ENCODE results near the gene INTS11.
"Not testable (repeated sequence)": the region's sequence is repeated elsewhere in the genome, so short reads cannot be mapped to it uniquely, and the experiment has no call there.

Gene INTS11

DNA sequence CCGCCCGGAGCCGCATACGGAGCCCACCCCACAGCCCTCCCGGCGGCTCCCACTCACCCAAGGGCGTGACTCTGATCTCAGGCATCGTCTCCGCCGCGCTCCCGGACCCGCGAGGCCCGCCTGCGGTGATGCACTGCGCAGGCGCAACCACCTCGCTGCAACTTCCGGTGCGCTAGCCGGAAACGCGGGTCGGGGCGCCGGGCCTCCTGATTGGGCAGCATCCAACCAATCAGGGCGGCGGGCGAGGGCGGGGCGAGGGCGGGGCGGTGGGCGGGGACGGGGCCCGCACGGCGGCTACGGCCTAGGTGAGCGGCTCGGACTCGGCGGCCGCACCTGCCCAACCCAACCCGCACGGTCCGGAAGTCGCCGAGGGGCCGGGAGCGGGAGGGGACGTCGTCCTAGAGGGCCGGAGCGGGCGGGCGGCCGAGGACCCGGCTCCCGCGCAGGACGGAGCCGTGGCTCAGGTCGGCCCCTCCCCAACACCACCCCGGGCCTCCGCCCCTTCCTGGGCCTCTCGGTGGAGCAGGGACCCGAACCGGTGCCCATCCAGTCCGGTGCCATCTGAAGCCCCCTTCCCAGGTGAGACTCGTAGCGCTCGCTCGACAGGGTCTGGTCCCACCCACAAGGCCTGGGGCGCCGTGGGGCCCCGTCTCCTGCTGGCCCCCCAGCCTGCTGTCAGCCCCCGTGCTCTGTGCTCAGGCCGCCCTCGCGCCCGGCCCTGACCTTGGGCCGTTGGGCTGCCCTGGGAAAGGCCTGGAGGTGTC is at the start of gene INTS11, which contains the start of gene CPTP:
Gene INTS11, minus strand, starts transcription at position 137 of the 764 bp plus-strand sequence. Its CDS starts 52 bp downstream, at position 85.
Gene CPTP, plus strand, starts transcription at position 279 of the 764 bp plus-strand sequence. CDS start 2,109 bp downstream, outside the sequence.
- DNase-seq: peak; percentile 96

DNA sequence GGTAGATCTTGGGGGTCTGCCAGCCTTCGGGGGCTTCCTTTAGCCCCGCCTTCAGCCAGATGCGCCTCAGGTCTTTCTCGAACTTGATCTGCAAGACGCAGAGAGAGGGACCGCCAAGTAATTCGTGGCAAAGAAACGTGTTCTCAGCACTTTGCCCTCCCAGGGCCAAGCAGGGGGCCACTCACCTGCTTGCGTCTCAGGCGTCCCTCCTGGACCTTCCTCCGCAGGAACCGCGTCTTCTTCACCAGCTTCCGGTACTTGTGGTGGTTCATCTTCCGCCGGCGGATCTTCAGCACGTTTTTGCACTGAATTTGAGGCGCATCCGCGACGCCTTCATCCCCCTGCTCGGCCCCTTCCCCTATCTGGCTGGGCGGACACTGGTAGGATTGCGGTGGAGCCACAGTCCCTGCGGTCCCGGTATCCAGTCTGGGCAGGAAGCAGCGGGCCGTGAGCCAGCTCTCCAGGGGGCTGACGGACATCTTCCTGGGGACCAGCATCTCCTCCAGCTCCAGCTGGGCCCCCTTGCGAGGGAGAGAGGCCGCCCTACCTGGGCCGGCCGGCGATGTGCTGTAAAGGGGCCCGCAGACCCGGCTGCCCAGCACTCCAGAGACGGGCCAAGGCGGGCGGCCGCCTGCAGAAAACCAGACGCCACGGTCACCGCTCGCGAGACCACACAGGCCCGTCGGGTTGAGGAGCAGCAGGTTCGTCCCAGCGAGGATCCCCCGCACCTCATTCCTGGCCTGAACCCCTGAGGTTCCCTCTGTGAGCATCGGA is 49.5 kb upstream of the INTS11 start:
- DNase-seq: no peak

DNA sequence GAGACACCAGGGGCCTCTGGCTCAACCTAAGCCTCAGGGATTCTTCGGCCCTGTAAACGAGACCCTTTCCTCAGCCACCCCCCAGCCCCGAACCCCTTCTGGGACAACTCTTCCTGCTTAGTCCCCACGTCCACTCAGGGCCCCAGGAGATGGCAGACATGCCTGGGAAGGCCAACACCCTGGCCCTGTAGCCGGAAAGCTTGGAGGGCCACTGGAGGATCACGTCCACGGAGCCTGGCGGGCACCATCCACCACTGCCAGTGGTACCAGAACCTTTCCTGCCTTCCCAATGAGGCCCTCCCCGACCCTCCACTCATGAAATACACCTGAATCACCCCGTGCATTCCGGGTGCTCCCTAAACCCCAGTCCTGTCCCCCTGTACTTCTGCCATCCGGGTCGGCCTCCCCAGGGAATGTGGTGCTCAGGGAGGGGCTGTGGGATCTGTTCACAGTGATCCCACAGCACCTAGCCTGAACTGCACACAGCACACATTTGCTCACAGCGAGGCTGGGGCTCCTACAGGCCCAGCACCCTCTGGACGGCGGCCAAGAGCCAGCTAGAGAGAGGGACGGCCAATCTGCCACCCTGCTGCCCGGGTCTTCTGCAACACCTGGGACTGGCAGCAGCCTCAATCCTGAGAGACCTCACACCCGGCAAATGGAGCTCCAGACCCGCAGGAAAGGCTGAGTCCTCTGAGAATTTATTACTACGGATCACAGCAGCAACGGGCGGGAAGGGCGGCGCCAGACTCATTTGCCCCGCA is 48.8 kb upstream of the INTS11 start:
- DNase-seq: no peak

DNA sequence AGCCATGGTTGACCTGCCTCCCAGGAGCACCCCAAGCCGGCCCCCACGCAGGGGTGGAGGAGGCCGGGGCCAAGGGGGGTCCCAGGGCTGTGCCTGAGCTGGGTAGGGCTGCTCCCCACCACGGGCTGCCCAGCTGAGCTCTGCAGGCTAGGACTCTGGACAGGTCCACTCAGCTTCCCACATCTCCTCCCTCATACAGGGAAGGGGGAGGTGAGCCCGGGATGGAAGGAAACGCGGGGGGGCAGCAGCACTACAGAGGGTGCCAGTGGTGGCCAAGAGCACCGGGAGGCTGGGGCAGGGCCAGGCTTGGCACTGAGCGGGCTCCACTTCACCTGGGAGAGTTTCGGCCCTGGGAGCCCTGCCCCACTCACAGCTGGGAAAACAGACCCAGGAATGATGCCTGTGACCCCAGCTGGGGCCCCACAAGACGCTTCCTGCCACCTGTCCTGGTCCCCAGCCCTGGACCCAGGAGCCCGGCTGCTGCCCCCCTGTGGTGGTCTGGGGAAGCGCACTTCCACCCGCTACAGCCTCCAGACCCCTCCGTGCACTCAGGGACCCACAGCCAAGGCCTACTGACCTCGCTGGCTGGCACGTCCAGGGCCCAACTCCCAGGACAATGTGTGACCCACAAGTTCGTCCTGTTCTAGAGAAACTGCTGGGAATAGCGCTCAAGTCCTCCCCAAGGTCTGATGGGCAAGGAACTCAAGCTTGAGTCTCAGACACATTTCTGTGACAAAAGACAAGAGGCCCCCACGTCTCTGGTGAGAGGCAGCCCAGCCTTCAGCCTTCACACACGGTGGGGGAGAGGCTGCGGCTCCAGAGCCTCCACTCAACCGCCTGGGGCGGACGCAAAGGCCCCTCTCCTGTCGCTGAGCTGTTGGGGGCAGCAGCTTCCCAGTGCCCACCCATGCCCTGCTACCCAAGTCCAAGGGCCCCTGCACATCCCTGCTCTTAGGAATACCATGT is 47.6 kb upstream of the INTS11 start:
- peak; percentile 78 for DNase-seq

DNA sequence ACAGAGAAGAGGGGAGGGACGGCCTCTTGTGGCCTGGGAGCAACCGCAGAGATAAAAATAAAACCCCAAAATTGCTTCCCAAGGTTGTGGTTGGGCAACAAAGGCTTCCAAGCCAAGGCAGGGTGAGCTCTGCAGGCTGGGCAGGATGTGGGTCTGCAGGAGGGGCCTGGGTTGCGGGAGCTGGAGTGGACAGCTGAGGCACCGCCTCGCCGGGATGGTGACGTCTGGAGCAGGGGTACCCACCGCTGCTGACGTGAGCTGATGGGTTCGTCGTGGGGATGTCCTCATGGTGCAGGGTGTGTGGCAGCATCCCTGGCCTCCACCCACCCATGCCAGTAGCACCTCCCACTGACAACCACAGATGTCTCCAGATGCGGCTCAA is 46.9 kb upstream of the INTS11 start:
- peak; percentile 58 for DNase-seq

DNA sequence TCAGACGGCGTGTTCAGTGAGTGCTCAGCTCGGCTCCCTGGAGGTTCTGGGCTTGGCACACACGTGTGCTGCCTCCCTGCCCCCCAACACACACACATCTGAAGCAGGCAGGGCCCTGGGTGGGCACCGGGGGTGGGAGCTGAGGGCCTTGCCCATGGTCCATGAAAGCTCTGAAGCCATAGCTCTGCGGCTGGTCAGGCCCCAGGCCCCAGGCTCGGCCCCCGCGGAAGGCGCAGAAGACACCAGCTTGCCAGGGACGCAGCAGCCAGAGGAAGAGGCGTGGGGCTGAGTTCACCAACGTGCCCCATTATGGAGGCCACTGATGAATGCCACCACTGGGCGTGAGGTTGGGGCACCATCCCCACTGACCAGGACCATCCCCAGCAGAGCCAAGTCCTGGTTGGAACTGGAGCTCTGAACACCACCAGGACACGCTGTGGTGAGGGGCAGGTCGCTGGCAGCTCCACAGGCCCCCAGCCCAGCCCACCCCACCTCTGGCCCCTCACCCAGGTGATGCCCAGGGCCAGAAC is 46.4 kb upstream of the INTS11 start:
- DNase-seq: no peak

DNA sequence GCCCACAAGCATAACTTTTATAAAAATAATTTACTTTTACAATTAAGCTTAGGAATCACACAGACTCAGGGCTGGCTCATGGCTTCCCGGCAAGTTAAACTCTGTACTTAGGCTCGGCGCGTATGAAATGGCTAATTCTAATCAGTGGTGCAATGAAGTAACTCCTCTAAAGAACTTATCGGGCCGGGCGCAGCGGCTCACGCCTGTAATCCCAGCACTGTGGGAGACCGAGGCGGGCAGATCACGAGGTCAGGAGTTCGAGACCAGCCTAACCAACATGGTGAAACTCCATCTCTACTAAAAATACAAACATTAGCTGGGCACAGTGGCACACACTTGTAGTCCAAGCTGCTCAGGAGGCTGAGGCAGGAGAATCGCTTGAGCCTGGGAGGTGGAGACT is 45.6 kb upstream of the INTS11 start:
- not testable (repeated sequence) for DNase-seq

DNA sequence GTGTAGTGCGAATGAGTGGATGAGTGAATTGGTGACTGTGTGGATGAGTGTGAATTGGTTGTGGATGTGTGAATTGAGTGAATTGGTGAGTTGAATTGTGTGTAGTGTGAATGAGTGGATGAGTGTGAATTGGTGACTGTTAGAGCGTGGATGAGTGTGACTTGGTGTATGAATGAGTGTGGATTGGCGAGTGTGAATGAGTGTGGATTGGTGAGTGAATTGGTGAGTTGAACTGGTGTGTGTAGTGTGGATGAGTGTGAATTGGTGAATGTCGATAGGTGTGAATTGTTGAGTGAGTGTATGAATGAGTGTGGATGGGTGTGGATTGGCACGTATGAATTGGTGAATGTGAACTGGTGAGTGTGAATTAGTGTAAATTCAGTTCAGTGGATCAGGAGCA is 42.9 kb upstream of the INTS11 start:
- DNase-seq: no peak

DNA sequence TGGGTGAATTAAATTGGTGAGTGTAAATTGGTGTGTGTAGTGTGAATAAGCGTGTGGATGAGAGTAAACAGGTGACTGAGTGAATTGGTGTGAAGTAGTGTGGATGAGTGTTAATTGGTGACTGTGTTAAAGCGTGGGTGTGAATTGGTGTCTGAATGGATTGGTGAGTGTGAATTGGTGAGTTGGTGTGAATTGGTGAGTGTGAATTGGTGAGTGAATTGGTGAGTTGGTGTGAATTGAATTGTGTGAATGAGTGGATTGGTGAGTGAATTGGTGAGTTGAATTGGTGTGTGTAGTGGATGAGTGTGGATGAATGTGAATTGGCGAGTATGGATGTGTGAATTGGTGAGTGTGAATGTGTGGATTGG is 42.2 kb upstream of the INTS11 start:
- no peak for DNase-seq

DNA sequence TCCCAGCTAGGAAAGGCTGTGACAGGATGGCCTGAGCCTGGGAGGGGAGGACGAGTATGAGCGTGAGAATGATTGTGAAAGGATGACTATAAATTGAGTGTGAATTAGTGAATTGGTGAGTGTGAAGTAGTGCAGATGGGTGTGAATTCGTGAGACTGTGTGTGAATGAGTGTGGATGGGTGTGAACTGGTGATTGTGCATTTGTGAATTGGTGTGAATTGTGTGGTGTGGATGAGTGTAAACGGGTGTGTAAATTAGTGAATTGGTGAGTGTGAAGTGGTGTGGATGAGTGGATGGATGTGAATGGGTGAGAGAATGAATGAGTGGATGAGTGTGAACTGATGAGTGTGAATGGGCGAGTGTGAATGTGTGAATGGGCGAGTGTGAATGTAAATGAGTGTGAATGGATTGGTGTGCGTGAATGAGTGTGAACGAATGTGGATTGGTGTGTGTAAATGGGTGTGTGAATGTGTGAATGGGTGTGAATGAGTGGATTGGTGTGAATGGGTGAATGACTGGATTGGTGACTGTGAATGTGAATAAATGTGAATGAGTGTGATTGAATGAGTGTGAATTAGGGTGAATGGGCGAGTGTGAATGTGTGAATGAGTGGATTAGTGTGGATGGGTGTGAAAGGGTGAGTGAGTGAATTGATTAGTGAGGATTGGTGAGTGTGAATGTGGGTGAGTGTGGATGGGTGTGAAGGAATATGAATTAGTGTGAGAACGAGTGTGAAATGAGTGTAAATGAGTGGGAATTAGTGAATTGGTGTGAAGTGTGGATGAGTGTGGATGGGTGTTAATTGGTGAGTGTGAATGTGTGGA is 41.6 kb upstream of the INTS11 start:
- no peak for DNase-seq

DNA sequence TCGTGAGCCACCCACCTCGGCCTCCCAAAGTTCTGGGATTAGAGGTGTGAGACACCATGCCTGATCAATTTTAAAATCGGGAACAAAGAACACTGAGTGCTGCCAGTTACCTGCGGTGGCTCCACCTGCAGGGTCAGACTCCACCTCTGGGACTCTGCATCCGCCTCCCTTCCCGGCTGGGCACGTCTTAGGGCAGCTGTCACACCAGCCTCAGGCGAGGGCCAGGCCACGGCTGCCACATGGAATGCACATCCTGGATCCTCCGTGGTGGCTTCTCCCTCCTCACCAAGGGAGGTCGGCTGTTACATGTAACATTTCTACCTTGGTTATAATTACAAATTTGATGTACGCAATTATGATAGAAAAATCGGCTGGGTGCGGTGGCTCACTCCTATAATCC is 39.8 kb upstream of the INTS11 start:
- DNase-seq: no peak

DNA sequence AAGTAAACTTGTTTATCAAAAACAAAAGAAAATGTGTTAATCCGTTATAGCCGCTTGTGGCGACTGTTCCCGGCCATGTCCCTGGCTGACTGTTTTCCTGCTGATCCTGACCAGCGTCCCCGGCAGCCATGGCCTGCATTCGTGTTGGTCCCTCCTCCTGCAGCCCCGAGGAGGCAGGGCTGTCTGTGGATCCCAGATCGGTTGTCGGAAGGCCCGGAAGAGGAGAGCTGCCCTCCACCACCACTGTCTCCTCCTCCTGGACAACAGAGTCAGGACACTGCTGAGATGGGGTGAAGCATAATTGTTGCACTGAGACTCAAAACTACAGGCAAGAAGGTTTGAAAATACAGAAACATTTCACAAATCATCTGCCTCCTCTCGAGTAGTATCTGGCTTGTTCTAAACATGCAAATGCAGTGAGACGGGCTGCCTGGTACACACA is 37.5 kb upstream of the INTS11 start:
- no peak for DNase-seq

DNA sequence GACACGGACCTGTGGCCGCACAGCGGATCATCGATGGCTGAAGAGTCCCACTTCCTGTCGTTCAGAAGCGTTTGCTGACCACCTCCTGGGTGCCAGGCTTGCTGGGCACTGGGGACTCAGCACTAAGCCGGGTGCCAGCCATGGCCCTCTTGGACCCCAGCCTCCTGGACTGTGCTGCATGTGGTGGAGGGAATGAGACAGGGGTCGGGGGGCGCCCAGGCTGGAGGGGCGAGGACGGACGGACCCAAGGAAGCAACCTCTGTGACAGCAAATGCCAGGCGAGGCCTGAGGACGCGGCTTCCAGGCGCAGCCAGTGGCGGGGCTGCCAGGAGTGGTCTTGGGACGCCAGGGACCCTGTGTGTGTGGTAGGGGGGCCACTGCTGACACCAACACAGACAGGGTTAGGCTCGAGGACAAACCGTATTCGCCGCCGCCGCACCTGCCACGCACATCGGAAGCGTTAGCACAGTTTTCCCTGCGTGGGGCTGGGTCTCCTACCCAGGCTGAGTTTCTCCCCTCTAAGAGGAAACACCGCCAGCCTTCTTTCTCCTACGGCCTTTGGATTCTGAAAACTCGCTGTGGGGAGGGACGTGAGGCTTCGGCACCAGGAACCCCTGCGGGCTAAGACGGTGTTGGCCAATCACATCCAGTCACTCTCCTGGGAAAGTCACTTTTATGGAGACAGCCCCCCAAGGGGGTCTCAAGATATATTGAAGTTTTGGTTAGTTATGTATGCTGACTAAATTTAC is 36.9 kb upstream of the INTS11 start:
- no peak for DNase-seq

DNA sequence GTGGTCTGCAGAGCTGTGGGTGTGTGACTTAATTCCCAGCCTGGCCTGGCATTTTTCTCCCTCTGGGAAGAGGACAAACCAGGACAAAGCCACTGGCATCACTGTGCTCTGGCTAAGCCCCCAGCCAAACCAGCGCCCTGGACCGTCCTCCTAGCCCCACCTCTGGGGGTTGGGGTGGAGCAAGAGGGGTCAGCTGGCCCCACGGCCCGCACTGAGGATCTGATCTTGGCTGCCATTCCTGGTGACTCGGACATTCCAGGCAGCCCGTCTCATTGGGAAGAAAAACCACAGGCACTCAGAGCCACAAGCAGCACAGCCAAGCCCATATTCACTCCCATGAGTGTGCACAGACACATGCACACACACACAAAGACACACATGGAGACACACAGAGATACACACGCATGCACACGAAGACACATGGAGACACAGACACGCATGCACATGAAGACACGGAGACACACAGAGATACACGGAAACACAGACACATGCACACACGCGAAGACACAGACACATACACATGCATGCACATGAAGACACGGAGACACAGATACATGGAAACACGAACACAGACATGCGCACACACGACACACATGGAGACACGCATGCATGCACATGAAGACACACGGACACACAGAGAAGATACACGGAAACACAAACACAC is 36.2 kb upstream of the INTS11 start:
- DNase-seq: no peak

DNA sequence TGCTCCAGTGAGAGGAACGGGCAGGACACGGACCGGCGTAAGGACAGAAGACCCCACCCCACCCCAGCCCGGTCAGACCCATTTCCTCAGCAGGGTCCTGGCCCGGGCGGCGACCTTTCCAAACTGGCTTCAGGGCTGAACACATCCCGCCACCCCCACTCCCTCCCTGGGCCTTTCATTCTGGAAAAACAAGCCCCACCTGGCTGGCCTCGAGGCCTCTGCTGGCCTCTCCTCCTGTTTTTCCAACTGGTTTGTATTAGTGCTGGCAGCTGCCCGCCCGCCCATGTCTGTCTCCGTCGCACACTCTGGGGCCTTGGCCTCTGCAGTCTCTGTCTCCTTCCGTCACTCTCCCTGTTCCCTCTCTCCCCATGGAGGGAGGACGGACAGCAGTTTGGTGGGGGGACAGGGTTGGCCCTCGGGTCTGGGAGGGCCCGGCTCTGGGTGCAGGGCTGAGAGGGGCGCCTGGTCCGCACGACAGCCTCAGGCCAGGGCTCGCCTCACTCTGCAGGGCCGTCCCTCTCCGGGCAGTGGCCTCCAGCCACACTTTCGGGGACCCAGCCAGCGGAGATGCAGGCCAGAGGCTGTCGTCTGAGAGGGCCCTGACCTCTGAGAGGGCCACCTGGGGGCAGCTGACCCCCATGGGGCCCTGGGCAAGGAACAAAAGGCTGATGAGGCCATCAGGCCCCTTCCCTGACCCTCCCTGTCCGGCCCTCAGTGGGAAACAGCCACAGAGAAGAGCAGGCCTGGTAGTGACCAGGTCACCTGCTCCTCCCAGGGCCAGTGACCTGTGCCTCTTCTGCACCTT is 35.4 kb upstream of the INTS11 start:
- DNase-seq: no peak

DNA sequence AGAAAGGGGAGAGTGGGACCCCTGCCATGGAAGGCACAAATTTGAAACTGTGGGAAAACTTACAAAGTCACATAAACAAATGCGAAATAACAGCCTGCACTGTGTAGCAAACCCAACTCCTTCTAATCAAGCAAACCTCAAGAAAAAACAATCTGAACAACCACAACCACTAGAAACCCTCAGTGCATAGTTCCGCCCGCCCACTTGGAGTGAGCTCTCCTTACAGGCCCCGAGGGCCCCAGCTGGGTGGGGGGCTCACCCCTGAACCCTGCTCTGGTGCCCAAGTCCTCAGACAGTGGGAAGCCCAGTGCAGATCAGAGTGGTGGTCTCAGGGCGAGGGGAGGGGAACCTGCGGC is 34.8 kb upstream of the INTS11 start:
- DNase-seq: no peak

DNA sequence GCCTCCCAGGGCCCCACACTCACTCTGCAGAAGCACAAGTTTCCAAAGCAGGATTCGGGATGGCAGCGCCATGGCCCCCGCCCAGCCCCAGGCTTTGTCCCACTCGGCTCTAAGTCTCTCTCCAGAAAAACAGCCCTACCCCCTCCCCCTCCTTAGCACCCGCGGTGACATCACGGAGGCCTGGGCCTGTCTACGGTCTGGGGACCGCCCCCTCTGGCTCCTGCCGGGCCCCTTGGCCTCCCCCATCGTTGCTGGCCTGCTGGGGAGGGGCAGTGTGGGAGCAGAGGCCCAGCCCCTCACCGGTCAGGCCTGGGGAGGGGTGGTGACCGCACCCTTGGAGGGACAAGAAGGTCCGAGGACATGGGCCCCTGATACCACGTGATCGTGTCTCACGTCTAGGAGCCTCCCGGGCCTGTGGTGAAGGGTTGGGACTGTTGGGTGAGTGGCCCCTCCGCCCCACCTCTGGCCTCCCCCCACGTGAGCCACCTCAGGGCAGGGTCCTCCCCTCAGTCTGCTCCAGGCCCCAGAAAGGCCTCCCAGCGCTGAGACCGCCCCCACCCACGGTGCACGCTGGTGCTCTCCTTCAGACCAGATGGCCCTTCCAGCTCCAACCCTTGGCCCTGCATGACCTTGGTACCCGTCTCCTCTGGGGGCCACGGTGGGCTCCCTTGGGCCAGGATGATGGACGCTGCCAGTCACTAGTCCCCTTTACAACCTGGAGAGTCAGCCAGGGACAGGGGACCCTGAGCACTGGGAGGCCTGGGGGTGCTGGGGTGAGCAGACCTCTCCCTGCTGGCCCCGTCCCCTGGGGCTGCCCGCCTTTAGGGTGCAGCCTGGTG is 34.2 kb upstream of the INTS11 start, which contains the start of gene MXRA8:
Gene MXRA8, minus strand, starts transcription at position 123 of the 839 bp plus-strand sequence. Its CDS starts 51 bp downstream, at position 72.
- no peak for DNase-seq
